ENCODE data around the gene CRHR1.

DNA sequence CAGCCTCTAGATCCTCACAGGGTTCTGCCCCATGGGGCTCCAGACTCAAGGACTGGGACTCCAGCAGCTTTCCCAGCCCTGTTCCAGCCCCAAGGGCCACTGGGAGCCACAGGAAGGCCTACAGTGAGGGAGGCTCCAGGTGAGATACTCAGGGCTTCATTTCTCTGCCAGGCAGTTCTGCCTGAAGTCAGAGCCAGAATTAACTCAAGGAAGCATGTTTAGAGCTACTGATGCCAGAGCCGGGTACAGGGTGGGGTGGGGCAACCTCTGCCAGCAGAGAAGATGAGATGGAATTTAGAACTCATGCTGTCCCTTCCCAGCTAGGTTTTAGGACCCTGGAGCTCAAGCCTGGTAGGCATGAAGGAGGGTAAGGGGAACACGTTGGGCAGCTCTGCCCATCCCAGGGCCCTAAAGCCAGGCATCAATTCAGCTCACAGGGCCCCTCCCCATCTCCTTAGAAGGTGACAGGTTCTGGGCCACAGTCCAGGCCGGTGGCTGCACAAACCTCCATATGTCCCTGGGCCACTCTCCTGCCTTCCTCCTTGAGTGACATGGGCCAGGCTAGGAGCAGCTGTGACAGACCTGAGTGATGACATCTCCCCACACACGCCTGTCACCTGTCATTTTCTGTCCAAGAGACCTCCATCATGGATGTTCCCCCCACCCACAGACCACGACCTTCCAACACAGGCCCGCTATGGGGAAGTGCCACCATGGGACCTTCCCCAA is 36.1 kb downstream of the CRHR1 start:
- TF ChIP-seq CTCF (IDR thresholded peaks at IDR 0.05) (no peak), POLR2A (IDR thresholded peaks at IDR 0.05) (no peak)

Measured in lower leg skin (tissue), 3 donors.